K562 (cell line): ENCODE data around the gene BMP15. TPM values are rescaled to one million over a fixed set of nuclear protein-coding genes. Genes with fewer than 3 reads are reported as not detected.

Experiments
- HOMEZ ChIP-seq: fragments of 250-450 bp; sonication (Bioruptor Pico); IDR thresholded peaks from 2 replicates; pipeline ENCODE4 v1.4.0; 2020; ENCODE audit warnings: mild to moderate bottlenecking, moderate library complexity
- PCBP2 ChIP-seq: fragments of 200-400 bp; formaldehyde crosslinking; IDR thresholded peaks from 2 replicates; pipeline ENCODE4 v1.6.1; 2018; ENCODE audit warnings: low read length, low read depth, mild to moderate bottlenecking, moderate library complexity; ENCODE audit not compliant: poor library complexity, severe bottlenecking
- PPARD ChIP-seq: fragments of 250-450 bp; sonication (Bioruptor Pico); IDR thresholded peaks from 2 replicates; pipeline ENCODE4 v1.8.0; 2022; ENCODE audit warnings: inconsistent platforms, mild to moderate bottlenecking, moderate library complexity
- ZBTB43 ChIP-seq: sonication (generic); formaldehyde crosslinking; IDR thresholded peaks from 2 replicates; pipeline ENCODE4 v1.8.0; 2023; ENCODE audit warnings: mild to moderate bottlenecking, missing genetic modification reagents
- ZNF121 ChIP-seq: sonication (generic); formaldehyde crosslinking; conservative IDR thresholded peaks from 2 replicates; pipeline ENCODE4 v1.8.0; 2022; ENCODE audit warnings: missing genetic modification reagents
- ZNF398 ChIP-seq: fragments of 250-450 bp; sonication (Bioruptor Pico); IDR thresholded peaks from 2 replicates; pipeline ENCODE4 v1.8.0; 2021; ENCODE audit warnings: moderate library complexity, mild to moderate bottlenecking, inconsistent platforms
- polyA plus RNA-seq, 8 experiments: library from polyadenylated mRNA; depleted of rRNA in 4 of 8; stranded (reverse) in 5 of 8; unstranded in 3 of 8; fragments of >200 nt; fragmentation: Nextera tagmentation in 2 of 8; fragmentation: Illumina TruSeq in 1 of 8; extraction: Ambion mirVana in 2 of 8; extraction: Trizol in 1 of 8; gene quantifications; 2 replicates each; pipeline versions ENCODE4 v1.2.1 to v1.2.3, GENCODE V29; 2011 to 2014; ENCODE audit warnings: inconsistent platforms in 1 of 8, missing spikeins in 1 of 8
- total RNA-seq, 7 experiments: library from RNA; depleted of rRNA in 6 of 7; stranded (reverse); fragments of >200 nt in 6 of 7; fragmentation: Illumina TruSeq in 2 of 7; extraction: Trizol in 2 of 7; gene quantifications; 2 replicates each; pipeline versions ENCODE4 v1.2.1 to v1.2.3, GENCODE V29; 2011 to 2021; ENCODE audit warnings: low replicate concordance in 1 of 7
- TF ChIP-seq, protein P1 (sequence below): fragments of 450-650 bp; IDR thresholded peaks from 2 replicates; pipeline ENCODE4 v1.6.1; 2017; ENCODE audit warnings: antibody characterized with exemption

The BMP15 gene
- total and polyA plus RNA-seq, 9 of the 15 experiments (the other 6 are each of a cell fraction or from before 2014, with no cell fraction given) = not detected

DNA sequence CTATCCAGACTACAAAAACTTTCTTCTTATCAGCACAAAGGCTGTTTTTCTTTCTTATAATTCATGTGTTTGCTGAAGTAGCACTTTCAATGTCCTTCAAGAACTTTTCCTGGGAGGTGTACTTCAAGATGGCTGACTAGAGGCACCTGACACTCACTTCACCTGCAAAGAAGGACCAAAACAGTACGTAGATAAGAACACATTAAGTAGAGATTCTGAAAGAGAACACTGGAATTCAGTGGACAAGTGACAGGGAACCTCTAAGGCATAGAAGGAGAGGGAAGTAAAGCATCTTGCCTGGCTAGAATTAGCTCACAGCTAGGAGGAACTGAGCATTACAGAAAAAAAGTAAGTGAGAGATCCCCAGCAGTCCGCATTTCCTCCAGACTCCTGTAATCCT lies 21.7 kb upstream of the BMP15 start (continued):
- TF ChIP-seq HOMEZ (CRISPR knock-in tag) (no peak), PCBP2 (no peak), ZNF398 (CRISPR knock-in tag) (no peak), ZNF121 (CRISPR knock-in tag) (no peak), ZBTB43 (CRISPR knock-in tag) (no peak), PPARD (no peak)
- TF ChIP-seq, protein P1, sequence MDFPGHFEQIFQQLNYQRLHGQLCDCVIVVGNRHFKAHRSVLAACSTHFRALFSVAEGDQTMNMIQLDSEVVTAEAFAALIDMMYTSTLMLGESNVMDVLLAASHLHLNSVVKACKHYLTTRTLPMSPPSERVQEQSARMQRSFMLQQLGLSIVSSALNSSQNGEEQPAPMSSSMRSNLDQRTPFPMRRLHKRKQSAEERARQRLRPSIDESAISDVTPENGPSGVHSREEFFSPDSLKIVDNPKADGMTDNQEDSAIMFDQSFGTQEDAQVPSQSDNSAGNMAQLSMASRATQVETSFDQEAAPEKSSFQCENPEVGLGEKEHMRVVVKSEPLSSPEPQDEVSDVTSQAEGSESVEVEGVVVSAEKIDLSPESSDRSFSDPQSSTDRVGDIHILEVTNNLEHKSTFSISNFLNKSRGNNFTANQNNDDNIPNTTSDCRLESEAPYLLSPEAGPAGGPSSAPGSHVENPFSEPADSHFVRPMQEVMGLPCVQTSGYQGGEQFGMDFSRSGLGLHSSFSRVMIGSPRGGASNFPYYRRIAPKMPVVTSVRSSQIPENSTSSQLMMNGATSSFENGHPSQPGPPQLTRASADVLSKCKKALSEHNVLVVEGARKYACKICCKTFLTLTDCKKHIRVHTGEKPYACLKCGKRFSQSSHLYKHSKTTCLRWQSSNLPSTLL = no peak
